KMS-11 (cell line): Measurements from ENCODE around the gene VASN.
A peak's percentile ranks its signal among the peaks of the same experiment; 100 is the strongest.

Experiments used
- H2AFZ ChIP-seq: fragments of 200-600 bp; sonication (generic); 2 replicates; pipeline ENCODE4 v1.6.1; 2016; ENCODE audit warnings: antibody characterized with exemption, mixed run types, low read depth
- H3K27ac ChIP-seq: fragments of 200-600 bp; sonication (generic); 2 replicates; pipeline ENCODE4 v1.6.1; 2016; ENCODE audit warnings: mild to moderate bottlenecking, mixed run types
- H3K27me3 ChIP-seq: fragments of 200-600 bp; sonication (generic); 2 replicates; pipeline ENCODE4 v1.6.1; 2017; ENCODE audit warnings: mild to moderate bottlenecking, low read depth, mixed run types, moderate library complexity; ENCODE audit not compliant: insufficient read depth
- H3K36me3 ChIP-seq: fragments of 200-600 bp; sonication (generic); 2 replicates; pipeline ENCODE4 v1.6.1; 2017; ENCODE audit warnings: mild to moderate bottlenecking, mixed run types; ENCODE audit not compliant: insufficient read depth
- H3K4me1 ChIP-seq: fragments of 200-600 bp; sonication (generic); 2 replicates; pipeline ENCODE4 v1.6.1; 2016; ENCODE audit warnings: mild to moderate bottlenecking, low read depth, mixed run types; ENCODE audit not compliant: poor library complexity, severe bottlenecking
- H3K4me2 ChIP-seq: fragments of 200-600 bp; sonication (generic); 2 replicates; pipeline ENCODE4 v1.7.0; 2016; ENCODE audit warnings: mild to moderate bottlenecking, mixed run types
- H3K4me3 ChIP-seq: fragments of 200-600 bp; sonication (generic); IDR thresholded peaks from 2 replicates; pipeline ENCODE4 v1.6.1; 2017; ENCODE audit warnings: low read depth, low read length, mixed read lengths; ENCODE audit not compliant: insufficient read depth
- H3K79me2 ChIP-seq: fragments of 200-600 bp; sonication (generic); 2 replicates; pipeline ENCODE4 v1.6.1; 2016; ENCODE audit warnings: low read depth, mixed run types; ENCODE audit not compliant: insufficient read depth
- H3K9ac ChIP-seq: fragments of 200-600 bp; sonication (generic); 2 replicates; pipeline ENCODE4 v1.6.1; 2016; ENCODE audit warnings: mild to moderate bottlenecking, mixed run types
- H4K20me1 ChIP-seq: fragments of 200-600 bp; sonication (generic); 2 replicates; pipeline ENCODE4 v1.6.1; 2016; ENCODE audit warnings: mild to moderate bottlenecking, mixed run types; ENCODE audit not compliant: insufficient read depth
- TF ChIP-seq, protein P1 (sequence below): fragments of 200-600 bp; sonication (generic); conservative IDR thresholded peaks from 2 replicates; pipeline ENCODE4 v1.6.1; 2017; ENCODE audit warnings: low read depth, mild to moderate bottlenecking, antibody characterized with exemption, low read length, moderate library complexity, mixed read lengths

The VASN gene

DNA sequence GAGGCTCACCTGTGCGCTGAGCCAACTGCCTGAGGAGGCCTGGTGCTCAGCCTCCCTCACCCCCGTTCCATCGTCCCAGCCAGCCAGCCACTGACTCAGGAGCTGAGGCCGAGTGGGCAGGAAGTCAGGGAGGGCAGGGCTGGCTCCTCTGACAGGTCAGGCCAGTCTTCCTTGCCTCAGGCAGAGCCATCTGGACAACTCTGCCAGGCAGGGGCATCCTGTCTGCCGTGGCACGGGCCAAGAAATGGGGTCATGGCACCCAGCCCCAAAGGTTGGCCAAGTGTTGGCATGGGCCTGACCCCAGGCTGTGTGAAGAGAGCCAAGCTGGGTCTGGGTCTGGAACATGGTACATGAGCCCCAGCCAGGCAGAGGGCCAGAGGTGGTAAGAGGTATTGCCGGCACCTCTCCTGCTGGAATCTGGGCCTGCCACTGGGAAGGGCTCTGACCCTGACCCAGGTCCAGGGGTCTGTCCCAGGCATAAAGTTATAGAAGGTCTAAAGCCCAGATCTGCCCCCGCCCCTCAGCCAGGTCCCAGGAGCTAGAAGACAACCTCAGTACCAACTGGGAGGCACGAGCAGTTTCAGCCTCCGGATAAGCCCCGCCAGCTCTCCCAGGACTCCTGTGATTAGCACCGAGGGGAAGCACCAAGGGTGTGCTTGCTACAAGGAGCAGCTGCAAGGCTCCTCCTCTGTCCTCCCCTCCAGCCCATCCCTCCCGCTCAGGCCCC, 2.5 kb upstream of the VASN start:
- H3K4me1 ChIP-seq, result no peaks in the 10 kb centered on the region
- no peaks in the 10 kb centered on the region for H3K36me3 ChIP-seq
- H3K27me3 ChIP-seq, result no peaks in the 10 kb centered on the region
- no peaks in the 10 kb centered on the region for H3K79me2 ChIP-seq
- no peak overlapping the region for H2AFZ ChIP-seq
- H3K4me2 ChIP-seq, result no peak overlapping the region
- no peak overlapping the region for H3K9ac ChIP-seq
- no peak overlapping the region for H3K4me3 ChIP-seq
- TF ChIP-seq, protein P1, sequence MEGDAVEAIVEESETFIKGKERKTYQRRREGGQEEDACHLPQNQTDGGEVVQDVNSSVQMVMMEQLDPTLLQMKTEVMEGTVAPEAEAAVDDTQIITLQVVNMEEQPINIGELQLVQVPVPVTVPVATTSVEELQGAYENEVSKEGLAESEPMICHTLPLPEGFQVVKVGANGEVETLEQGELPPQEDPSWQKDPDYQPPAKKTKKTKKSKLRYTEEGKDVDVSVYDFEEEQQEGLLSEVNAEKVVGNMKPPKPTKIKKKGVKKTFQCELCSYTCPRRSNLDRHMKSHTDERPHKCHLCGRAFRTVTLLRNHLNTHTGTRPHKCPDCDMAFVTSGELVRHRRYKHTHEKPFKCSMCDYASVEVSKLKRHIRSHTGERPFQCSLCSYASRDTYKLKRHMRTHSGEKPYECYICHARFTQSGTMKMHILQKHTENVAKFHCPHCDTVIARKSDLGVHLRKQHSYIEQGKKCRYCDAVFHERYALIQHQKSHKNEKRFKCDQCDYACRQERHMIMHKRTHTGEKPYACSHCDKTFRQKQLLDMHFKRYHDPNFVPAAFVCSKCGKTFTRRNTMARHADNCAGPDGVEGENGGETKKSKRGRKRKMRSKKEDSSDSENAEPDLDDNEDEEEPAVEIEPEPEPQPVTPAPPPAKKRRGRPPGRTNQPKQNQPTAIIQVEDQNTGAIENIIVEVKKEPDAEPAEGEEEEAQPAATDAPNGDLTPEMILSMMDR, result no peak
- no peak overlapping the region for H3K27ac ChIP-seq
- no peaks in the 10 kb centered on the region for H4K20me1 ChIP-seq

DNA sequence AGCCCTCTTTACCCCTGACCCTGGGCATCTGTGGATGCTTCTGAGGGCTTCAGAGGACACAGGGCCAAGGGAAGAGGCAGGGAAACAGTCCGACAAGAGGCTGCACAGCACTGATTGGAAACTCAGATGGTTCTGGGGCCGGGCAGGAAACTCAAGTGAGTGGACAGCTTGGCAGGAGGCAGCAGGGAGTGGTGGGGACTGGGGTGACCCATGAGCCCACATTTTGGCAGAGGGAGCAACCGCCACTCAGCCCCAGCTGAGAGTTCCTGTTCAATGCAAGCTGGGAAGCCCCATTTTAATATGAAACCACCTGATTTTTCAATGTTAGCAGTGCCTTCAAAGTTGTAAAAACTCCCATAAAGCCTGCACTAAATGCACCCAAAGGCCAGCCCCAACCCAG, 1.5 kb upstream of the VASN start:
- Histone ChIP-seq H3K4me2 (no peak overlapping the region), H3K9ac (no peak overlapping the region), H4K20me1 (no peaks in the 10 kb centered on the region), H3K27ac (peak overlapping the region; percentile 6; the same call in 1 of the 2 replicates), H3K36me3 (no peaks in the 10 kb centered on the region), H2AFZ (no peak overlapping the region), H3K27me3 (no peaks in the 10 kb centered on the region), H3K79me2 (no peaks in the 10 kb centered on the region), H3K4me1 (no peaks in the 10 kb centered on the region), H3K4me3 (no peak overlapping the region)
- TF ChIP-seq, protein P1, result no peak

DNA sequence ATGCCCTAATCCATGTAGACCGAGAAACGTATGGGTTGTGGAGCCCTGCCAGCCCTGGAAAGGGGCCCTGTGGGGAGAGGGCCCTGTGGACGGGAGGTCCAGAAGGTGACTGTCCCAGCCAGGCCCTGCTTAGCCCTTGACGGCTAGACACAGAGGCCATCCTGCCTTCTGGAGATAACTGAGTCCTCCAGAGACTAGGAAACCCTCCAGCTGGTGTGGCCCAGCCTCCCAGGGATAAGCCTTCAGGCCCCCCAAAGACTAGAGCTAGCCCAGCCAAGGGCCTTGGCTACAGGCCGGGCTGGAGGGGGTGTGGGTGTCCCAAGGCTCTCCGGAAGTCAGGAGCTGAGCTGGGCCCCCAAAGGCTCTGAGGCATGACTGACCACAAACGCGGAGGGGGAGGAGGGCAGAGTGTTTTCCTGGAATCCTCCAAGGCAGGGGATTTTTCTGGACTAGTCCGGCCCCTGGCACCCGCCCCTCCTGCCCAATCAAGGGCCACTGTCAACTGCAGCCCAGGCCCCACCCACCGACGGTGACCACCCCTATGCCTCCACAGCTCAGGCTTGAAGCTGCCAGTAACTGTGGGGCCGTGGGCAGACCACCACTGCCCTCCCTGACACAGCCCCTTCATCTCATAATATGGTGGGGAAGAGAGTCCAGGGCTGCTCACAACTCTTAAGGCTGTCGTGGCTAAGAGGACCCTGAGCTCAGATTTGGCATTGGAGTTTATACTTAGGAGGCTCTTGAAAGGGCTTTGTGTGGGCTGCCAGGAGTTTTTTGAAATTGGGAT, 885 bp upstream of the VASN start:
- no peaks in the 10 kb centered on the region for H3K4me1 ChIP-seq
- no peak overlapping the region for H3K4me3 ChIP-seq
- no peak overlapping the region for H3K9ac ChIP-seq
- H3K36me3 ChIP-seq, result no peaks in the 10 kb centered on the region
- TF ChIP-seq, protein P1, result no peak
- H3K27me3 ChIP-seq, result no peaks in the 10 kb centered on the region
- no peak overlapping the region for H3K4me2 ChIP-seq
- peak overlapping the region; percentile 6; the same call in 1 of the 2 replicates for H3K27ac ChIP-seq
- H2AFZ ChIP-seq, result no peak overlapping the region
- H4K20me1 ChIP-seq, result no peaks in the 10 kb centered on the region
- no peaks in the 10 kb centered on the region for H3K79me2 ChIP-seq

DNA sequence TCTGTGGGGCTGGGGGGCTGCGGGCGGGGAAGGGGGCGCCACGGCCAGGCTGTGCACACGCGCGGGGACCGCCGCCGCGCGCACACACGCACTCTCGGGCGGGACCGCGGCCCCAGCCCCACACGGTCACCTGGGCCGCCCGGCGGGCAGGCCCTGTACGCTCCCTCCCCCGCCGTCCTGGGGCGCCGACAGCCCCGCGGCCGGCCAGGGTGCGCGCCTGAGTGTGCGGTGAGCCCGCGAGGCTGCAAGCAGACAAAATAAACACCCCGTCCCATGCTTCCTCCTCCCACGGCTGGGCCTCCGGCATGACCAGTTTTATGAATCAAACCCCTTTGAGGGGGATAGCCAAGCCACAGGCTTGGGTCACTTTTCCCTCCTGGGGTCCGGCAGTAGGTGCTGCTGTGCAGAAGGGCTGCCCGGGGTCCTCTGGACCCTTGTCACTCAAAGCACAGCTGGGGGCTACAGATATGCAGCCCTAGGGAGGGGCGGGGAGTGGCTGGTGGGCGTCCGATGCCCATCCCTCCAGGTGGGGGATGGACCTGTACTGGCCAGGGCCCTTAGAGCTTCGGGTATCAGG, 441 bp downstream of the VASN start:
- Histone ChIP-seq H3K27ac (no peak overlapping the region), H2AFZ (no peak overlapping the region), H3K4me3 (no peak overlapping the region), H3K79me2 (no peaks in the 10 kb centered on the region), H3K9ac (no peak overlapping the region), H3K36me3 (no peaks in the 10 kb centered on the region), H4K20me1 (no peaks in the 10 kb centered on the region), H3K27me3 (no peaks in the 10 kb centered on the region), H3K4me1 (no peaks in the 10 kb centered on the region), H3K4me2 (no peak overlapping the region)
- TF ChIP-seq, protein P1, result no peak
